Neural cell (in vitro differentiated cells): ENCODE data around the gene CEACAM18. TPM values are rescaled to one million over a fixed set of nuclear protein-coding genes. Genes with fewer than 3 reads are reported as not detected.

ENCODE experiments used
- H2AFZ ChIP-seq: fragments of 200-600, 300-800 bp; sonication (generic), shearing (Covaris generic); 2 replicates; pipeline ENCODE4 v1.6.0; 2014; ENCODE audit warnings: low read depth, mild to moderate bottlenecking, antibody characterized with exemption, low read length, moderate library complexity
- H3F3A ChIP-seq: fragments of 200-600 bp; shearing (Covaris generic); 2 replicates; pipeline ENCODE4 v1.6.1; 2016; ENCODE audit warnings: mild to moderate bottlenecking, moderate library complexity, mixed read lengths, antibody characterized with exemption, low read length; ENCODE audit not compliant: insufficient read depth, poor library complexity, severe bottlenecking
- H3K27ac ChIP-seq: fragments of 200-600, 300-800 bp; sonication (generic), shearing (Covaris generic); 2 replicates; pipeline ENCODE4 v1.5.1; 2014; ENCODE audit warnings: mild to moderate bottlenecking, low read length, moderate library complexity
- H3K27me3 ChIP-seq: fragments of 300-800, 200-600 bp; sonication (generic), shearing (Covaris generic); 2 replicates; pipeline ENCODE4 v1.6.0; 2014; ENCODE audit warnings: mild to moderate bottlenecking, low read depth, low read length, moderate library complexity; ENCODE audit not compliant: insufficient read depth
- H3K36me3 ChIP-seq: fragments of 300-800, 200-600 bp; sonication (generic), shearing (Covaris generic); 2 replicates; pipeline ENCODE4 v1.5.1; 2014; ENCODE audit warnings: mild to moderate bottlenecking, antibody characterized with exemption, low read length, moderate library complexity; ENCODE audit not compliant: insufficient read depth
- H3K4me2 ChIP-seq: fragments of 300-800, 200-600 bp; sonication (generic), shearing (Covaris generic); 2 replicates; pipeline ENCODE4 v1.6.0; 2014; ENCODE audit warnings: mild to moderate bottlenecking, low read length
- H3K4me3 ChIP-seq: fragments of 300-800, 200-600 bp; sonication (generic), shearing (Covaris generic); 2 replicates; pipeline ENCODE4 v1.5.1; 2014; ENCODE audit warnings: mild to moderate bottlenecking, low read length, moderate library complexity
- H3K79me2 ChIP-seq: fragments of 200-600 bp; shearing (Covaris generic); replicated peaks from 2 replicates; pipeline ENCODE4 v1.6.0; 2014; ENCODE audit warnings: mild to moderate bottlenecking, low read length, moderate library complexity; ENCODE audit not compliant: insufficient read depth
- H3K9ac ChIP-seq: fragments of 300-800, 200-600 bp; sonication (generic), shearing (Covaris generic); 2 replicates; pipeline ENCODE4 v1.6.1; 2016; ENCODE audit warnings: mild to moderate bottlenecking, low read length, mixed read lengths
- H3K9me2 ChIP-seq: fragments of 200-600 bp; shearing (Covaris generic); 2 replicates; pipeline ENCODE4 v1.6.1; 2016; ENCODE audit warnings: mild to moderate bottlenecking, low read length, mixed read lengths; ENCODE audit not compliant: insufficient read depth
- H3K9me3 ChIP-seq: fragments of 200-600, 300-800 bp; sonication (generic), shearing (Covaris generic); 2 replicates; pipeline ENCODE4 v1.6.1; 2016; ENCODE audit warnings: mild to moderate bottlenecking, mixed run types, low read length, moderate library complexity, mixed read lengths
- H4K20me1 ChIP-seq: fragments of 200-600 bp; shearing (Covaris generic); 2 replicates; pipeline ENCODE4 v1.6.1; 2016; ENCODE audit warnings: mild to moderate bottlenecking, mixed run types; ENCODE audit not compliant: insufficient read depth
- EP300 ChIP-seq: fragments of 450-650 bp; conservative IDR thresholded peaks from 2 replicates; pipeline ENCODE4 v1.6.1; 2014; ENCODE audit warnings: antibody characterized with exemption, mild to moderate bottlenecking, moderate library complexity; ENCODE audit not compliant: poor library complexity, severe bottlenecking
- EZH2 ChIP-seq: fragments of 200-600, 300-800 bp; shearing (Covaris generic), sonication (generic); IDR thresholded peaks from 2 replicates; pipeline ENCODE4 v1.6.1; 2014; ENCODE audit warnings: antibody characterized with exemption, low read length, borderline replicate concordance, mild to moderate bottlenecking; ENCODE audit not compliant: insufficient read depth, poor library complexity, severe bottlenecking
- MXI1 ChIP-seq: fragments of 450-650 bp; conservative IDR thresholded peaks from 2 replicates; pipeline ENCODE4 v1.6.1; 2014; ENCODE audit warnings: antibody characterized with exemption, mild to moderate bottlenecking; ENCODE audit not compliant: poor library complexity, severe bottlenecking
- POLR2AphosphoS5 ChIP-seq: IDR thresholded peaks from 2 replicates; pipeline ENCODE4 v1.6.1; 2012
- RAD21 ChIP-seq: fragments of 450-650 bp; conservative IDR thresholded peaks from 2 replicates; pipeline ENCODE4 v1.6.1; 2014; ENCODE audit warnings: antibody characterized with exemption, mild to moderate bottlenecking, moderate library complexity
- REST ChIP-seq: IDR thresholded peaks from 2 replicates; pipeline ENCODE4 v1.6.1; 2012; ENCODE audit warnings: borderline replicate concordance
- SMC3 ChIP-seq: fragments of 450-650 bp; conservative IDR thresholded peaks from 2 replicates; pipeline ENCODE4 v1.6.1; 2014; ENCODE audit warnings: antibody characterized with exemption, mild to moderate bottlenecking, moderate library complexity; ENCODE audit not compliant: poor library complexity
- TAF1 ChIP-seq: IDR thresholded peaks from 2 replicates; pipeline ENCODE4 v1.6.1; 2012; ENCODE audit warnings: low read depth
- polyA plus RNA-seq: library from polyadenylated mRNA; depleted of rRNA; stranded (reverse); fragments of >200 nt; gene quantifications from 2 replicates; pipeline ENCODE4 v1.2.3, GENCODE V29; 2014
- TF ChIP-seq, protein P1 (sequence below): fragments of 450-650 bp; IDR thresholded peaks from 2 replicates; pipeline ENCODE4 v1.5.1; 2014; ENCODE audit warnings: antibody characterized with exemption, mild to moderate bottlenecking, moderate library complexity; ENCODE audit not compliant: poor library complexity, severe bottlenecking

CEACAM18 gene
- polyA plus RNA-seq, 1 donor from 2014 or later: not detected

DNA sequence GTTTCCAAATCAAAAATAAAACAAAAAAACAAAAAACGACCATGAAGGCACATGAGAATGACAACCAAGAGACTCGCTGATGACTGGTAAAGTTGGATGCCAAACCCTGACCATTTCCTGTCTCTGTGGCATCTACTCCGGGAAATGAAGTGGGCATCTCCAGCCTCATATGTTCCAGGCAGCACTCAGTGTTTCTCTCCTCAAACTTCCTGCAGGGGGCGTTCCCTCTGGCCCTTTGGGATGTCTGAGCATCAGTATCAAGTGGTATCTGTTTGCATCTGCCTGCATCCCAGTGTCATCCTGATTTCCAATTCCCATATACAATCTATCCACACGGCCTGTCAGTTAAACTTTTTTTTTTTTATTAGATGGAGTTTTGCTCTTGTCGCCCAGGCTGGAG lies 33.0 kb downstream of the CEACAM18 start:
- Histone ChIP-seq H3K36me3 (no peaks in the 10 kb centered on the region), H3K4me3 (no peak overlapping the region), H3K9me3 (no peaks in the 10 kb centered on the region), H3K9ac (no peak overlapping the region), H3K9me2 (no peaks in the 10 kb centered on the region), H3K79me2 (no peaks in the 10 kb centered on the region), H3F3A (no peaks in the 10 kb centered on the region), H4K20me1 (no peaks in the 10 kb centered on the region), H3K4me2 (no peak overlapping the region), H3K27me3 (no peaks in the 10 kb centered on the region), H3K27ac (no peak overlapping the region), H2AFZ (no peak overlapping the region)
- TF ChIP-seq SMC3 (no peak), EZH2 (no peak), MXI1 (no peak), TAF1 (no peak), EP300 (no peak), RAD21 (no peak), REST (no peak), POLR2AphosphoS5 (no peak)
- TF ChIP-seq, protein P1, sequence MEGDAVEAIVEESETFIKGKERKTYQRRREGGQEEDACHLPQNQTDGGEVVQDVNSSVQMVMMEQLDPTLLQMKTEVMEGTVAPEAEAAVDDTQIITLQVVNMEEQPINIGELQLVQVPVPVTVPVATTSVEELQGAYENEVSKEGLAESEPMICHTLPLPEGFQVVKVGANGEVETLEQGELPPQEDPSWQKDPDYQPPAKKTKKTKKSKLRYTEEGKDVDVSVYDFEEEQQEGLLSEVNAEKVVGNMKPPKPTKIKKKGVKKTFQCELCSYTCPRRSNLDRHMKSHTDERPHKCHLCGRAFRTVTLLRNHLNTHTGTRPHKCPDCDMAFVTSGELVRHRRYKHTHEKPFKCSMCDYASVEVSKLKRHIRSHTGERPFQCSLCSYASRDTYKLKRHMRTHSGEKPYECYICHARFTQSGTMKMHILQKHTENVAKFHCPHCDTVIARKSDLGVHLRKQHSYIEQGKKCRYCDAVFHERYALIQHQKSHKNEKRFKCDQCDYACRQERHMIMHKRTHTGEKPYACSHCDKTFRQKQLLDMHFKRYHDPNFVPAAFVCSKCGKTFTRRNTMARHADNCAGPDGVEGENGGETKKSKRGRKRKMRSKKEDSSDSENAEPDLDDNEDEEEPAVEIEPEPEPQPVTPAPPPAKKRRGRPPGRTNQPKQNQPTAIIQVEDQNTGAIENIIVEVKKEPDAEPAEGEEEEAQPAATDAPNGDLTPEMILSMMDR: no peak

DNA sequence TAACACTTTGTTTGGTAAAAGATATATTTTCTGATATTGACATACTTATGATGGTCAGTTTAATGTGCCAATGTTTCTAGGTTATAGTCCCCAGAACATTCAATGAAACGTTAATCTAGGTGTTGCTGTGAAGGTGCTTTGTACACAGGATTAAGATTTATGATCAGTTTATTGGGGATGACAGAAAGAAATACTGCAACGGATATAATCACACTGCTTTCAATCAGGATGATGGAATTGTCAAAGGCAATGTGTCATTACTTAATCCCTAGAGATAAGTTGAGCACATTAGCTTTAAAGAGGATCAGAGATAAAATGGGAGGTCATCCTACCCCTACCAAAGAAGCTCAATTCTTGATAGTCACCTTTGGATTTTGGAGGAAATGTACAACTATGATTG lies 35.6 kb downstream of the CEACAM18 start:
- H3K27ac ChIP-seq: no peak overlapping the region
- H3F3A ChIP-seq: no peaks in the 10 kb centered on the region
- no peak for TF ChIP-seq REST
- TF ChIP-seq MXI1: no peak
- TF ChIP-seq TAF1: no peak
- TF ChIP-seq, protein P1: no peak
- TF ChIP-seq EP300: no peak
- TF ChIP-seq POLR2AphosphoS5: no peak
- TF ChIP-seq RAD21: no peak
- TF ChIP-seq SMC3: no peak
- no peak for TF ChIP-seq EZH2
- H3K9me2 ChIP-seq: no peaks in the 10 kb centered on the region
- H2AFZ ChIP-seq: no peak overlapping the region
- H3K79me2 ChIP-seq: no peaks in the 10 kb centered on the region
- no peaks in the 10 kb centered on the region for H3K9me3 ChIP-seq
- H3K4me2 ChIP-seq: no peak overlapping the region
- H3K27me3 ChIP-seq: no peaks in the 10 kb centered on the region
- H3K9ac ChIP-seq: no peak overlapping the region
- H3K36me3 ChIP-seq: no peaks in the 10 kb centered on the region
- no peaks in the 10 kb centered on the region for H4K20me1 ChIP-seq
- no peak overlapping the region for H3K4me3 ChIP-seq
